ENCODE data around the gene TTN.

TTN gene

GRCh38 chr2:178807227-178808008 is at the start of gene TTN:
TTN (minus strand) TSS chr2:178807423; CDS start chr2:178804642, 2,781 bp downstream.
- no peak for DNase-seq (ENCODE audit: low read depth in 2 of 2)

DNA sequence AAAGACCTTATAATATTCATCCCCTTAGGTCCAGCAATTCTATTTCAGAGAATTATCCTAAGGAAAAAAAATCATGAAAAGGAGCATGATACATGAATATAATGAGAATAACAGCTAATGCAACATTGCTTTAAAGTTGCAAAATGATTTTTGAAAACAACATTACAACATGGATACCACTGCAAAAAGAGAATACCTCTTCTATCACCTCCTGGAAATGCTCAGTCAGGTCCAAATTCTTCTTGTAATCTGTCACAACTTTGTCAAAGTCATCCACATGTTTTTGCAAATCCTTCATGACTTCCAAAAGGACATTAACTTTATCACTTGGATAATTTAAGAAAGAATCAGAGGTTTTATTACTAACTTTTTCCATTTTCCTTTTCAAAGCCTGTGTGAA is 47.9 kb upstream of the TTN start:
- no peak for DNase-seq (ENCODE audit: low read depth in 2 of 2)

GRCh38 chr2:178848335-178848734 is 41.1 kb upstream of the TTN start:
- no peak for DNase-seq (ENCODE audit: low read depth in 2 of 2)

GRCh38 chr2:178846458-178846802 is 39.2 kb upstream of the TTN start:
- DNase-seq (ENCODE audit: low read depth in 2 of 2) = no peak

- DNase-seq (ENCODE audit: low read depth in 2 of 2) = peak; percentile 32
These were observed 38.6 kb upstream of the TTN start for GRCh38 chr2:178845566-178846457.

GRCh38 chr2:178844701-178845100 is 37.5 kb upstream of the TTN start:
- DNase-seq (ENCODE audit: low read depth in 2 of 2) = no peak

DNA sequence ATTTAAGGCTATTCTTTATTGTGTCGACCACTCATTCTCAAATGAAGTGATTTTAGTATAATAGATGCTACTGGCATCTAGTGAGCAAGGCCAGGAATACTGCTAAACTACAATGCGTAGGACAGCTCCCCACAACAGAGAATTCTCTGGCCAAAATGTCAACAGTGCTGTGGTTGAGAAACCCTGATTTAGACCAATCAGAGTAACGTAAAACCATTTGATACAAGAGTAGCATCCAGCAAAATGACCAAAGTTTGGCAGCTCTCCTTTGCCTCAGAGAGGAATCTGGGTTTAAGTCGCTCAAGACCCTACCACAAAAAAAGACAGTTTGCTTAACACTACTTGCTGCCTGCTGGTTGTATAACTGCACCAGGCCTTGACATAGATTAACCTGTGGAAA is 37.0 kb upstream of the TTN start:
- DNase-seq (ENCODE audit: low read depth in 2 of 2) = no peak

- no peak for DNase-seq (ENCODE audit: low read depth in 2 of 2)
These were observed 36.5 kb upstream of the TTN start for GRCh38 chr2:178843697-178844096.

GRCh38 chr2:178836807-178837206 is 29.6 kb upstream of the TTN start:
- no peak for DNase-seq (ENCODE audit: low read depth in 2 of 2)

DNA sequence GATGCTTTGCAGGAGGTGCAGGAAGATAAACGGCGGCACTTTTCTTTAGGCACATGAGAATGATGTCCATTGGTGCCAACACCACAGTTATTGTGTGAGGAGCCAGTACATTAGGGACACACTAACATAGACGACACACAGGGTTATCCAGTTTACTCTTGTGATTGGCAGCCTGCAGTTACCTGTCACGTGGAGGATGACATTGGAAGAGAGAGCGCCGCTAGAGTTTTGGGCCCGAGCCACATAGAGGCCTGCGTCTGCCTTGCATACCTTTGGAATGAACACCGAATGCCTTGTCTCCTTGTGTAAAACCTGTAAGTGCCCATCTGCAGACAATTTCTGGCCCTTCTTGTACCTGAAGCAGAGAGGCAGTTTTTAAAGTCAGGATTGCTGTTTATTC is 26.9 kb upstream of the TTN start:
- DNase-seq (ENCODE audit: low read depth in 2 of 2) = no peak

GRCh38 chr2:178833382-178833781 is 26.2 kb upstream of the TTN start:
- no peak for DNase-seq (ENCODE audit: low read depth in 2 of 2)

GRCh38 chr2:178830451-178830850 is 23.2 kb upstream of the TTN start:
- no peak for DNase-seq (ENCODE audit: low read depth in 2 of 2)

- DNase-seq (ENCODE audit: low read depth in 2 of 2) = no peak
These were observed 22.8 kb upstream of the TTN start for GRCh38 chr2:178829981-178830380.

GRCh38 chr2:178829299-178829960 is 22.2 kb upstream of the TTN start:
- DNase-seq (ENCODE audit: low read depth in 2 of 2) = no peak

- DNase-seq (ENCODE audit: low read depth in 2 of 2) = no peak
These were observed 21.3 kb upstream of the TTN start for GRCh38 chr2:178828486-178828881.

- DNase-seq (ENCODE audit: low read depth in 2 of 2) = no peak
These were observed 20.7 kb upstream of the TTN start for GRCh38 chr2:178827739-178828485.

DNA sequence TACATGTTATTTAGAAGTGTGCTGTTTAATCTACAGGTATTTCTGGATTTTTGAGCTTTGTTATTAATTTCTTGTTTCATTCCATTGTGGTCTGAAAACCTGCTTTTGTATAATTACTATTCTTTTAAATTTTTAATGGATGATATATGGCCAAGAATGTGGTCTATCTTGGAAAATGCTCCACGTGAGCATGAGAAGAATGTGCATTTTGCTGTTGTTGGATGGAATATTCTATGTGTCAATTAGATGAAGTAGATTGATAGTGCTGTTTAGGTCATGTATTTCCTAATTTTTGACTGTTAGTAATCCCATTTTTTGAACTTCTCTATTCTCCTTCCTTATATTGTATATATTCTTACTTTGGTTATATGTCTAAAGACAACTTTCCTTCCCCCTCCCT is 19.9 kb upstream of the TTN start:
- DNase-seq (ENCODE audit: low read depth in 2 of 2) = no peak

DNA sequence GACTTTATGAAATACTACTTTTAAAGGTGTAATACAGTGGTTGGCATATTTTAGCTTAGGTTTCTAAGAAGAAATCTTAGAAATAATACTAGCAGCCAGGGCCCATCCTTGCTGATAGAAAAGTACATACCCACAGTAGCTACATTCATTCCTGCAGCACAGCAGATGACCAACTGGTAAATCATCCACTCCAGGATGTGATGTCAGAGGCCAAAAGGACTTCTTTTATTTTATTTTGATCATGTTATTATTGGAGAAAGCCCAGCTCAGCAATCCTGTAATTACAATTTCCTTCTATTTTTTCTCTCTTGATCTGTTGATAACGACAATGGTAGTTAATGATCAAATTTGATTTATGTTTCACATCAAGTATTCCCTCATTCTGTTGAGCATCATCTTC is 18.0 kb upstream of the TTN start:
- no peak for DNase-seq (ENCODE audit: low read depth in 2 of 2)

DNA sequence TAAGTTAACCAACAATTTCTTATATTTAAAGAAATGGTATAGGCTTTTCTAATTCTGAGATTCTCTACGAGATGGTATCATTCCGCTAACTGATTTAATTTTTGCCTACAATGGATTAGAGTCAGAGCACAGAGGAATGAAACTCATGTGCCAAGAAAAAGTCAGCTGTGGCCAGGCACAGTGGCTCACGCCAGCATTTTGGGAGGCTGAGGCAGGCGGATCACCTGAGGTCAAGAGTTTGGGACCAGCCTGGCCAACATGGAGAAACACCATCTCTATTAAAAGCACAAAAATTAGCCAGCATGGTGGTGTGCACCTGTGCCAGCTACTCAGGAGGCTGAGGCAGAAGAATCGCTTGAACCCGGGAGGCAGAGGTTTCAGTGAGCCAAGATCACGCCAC is 17.0 kb upstream of the TTN start:
- no peak for DNase-seq (ENCODE audit: low read depth in 2 of 2)

GRCh38 chr2:178819992-178820391 is 12.8 kb upstream of the TTN start:
- no peak for DNase-seq (ENCODE audit: low read depth in 2 of 2)

- DNase-seq (ENCODE audit: low read depth in 2 of 2) = no peak
These were observed 12.1 kb upstream of the TTN start for GRCh38 chr2:178819147-178819875.

Data from fibroblast of skin of left quadriceps (primary cell).